Measurements from ENCODE around the gene SFRP2. TPM values are rescaled to one million over a fixed set of nuclear protein-coding genes. Genes with fewer than 3 reads are reported as not detected.

The SFRP2 gene
- total and polyA plus RNA-seq, 2 donors (not counting 1 experiment from before 2014, with no cell fraction given): not detected

DNA sequence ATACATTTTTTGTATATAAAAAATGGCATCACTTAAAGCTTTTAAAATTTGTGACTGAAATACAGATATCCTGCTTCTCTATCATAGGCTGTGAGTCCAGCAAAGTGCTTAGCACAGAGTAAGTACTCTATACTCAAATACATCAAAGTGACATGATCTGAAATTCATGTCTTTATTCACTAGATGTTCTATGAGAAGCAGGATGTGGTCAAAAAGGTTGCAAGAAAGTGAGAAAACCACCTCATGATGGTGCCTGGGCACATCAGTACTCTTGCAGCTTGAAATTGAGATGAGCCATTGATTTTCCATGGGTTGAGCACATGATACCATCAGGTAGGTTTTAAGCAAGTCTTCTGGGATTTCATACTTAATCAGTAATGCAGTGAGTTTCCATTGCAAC is 20.4 kb upstream of the SFRP2 start:
- DNase-seq (no peak), ATAC-seq (ENCODE audit: low read depth) (no peak)
- peaks cover 0 to 10% (median 0%) of the 10 kb centered on the region in 4 experiments for H3K27me3 ChIP-seq (replicated peaks in 1 of 4; ENCODE audit: control extremely low read depth in 1 of 4, control insufficient read depth in 3 of 4, insufficient read depth in 4 of 4, low read length in 3 of 4)
- intact Hi-C loops (cut with micrococcal nuclease): no loop called here
- H3K4me1 Mint-ChIP-seq: peaks cover 2% of the 10 kb centered on the region
- no peak overlapping the region for H3K27ac ChIP-seq (ENCODE audit: low read length in 2 of 2)
- ChIA-PET POLR2A (no interaction called here), CTCF (no interaction called here)
- H3K79me2 ChIP-seq (ENCODE audit: control insufficient read depth, insufficient read depth, low read length): no peaks in the 10 kb centered on the region
- no peak overlapping the region for H3K4me3 Mint-ChIP-seq
- H3K4me2 ChIP-seq (replicated peaks; ENCODE audit: low read depth, low read length, poor library complexity, severe bottlenecking): no peak overlapping the region
- no peak for TF ChIP-seq EZH2 (IDR thresholded peaks at IDR 0.05; ENCODE audit: borderline replicate concordance, insufficient read depth, low read depth, low read length, poor library complexity, severe bottlenecking)
- TF ChIP-seq, protein P1, sequence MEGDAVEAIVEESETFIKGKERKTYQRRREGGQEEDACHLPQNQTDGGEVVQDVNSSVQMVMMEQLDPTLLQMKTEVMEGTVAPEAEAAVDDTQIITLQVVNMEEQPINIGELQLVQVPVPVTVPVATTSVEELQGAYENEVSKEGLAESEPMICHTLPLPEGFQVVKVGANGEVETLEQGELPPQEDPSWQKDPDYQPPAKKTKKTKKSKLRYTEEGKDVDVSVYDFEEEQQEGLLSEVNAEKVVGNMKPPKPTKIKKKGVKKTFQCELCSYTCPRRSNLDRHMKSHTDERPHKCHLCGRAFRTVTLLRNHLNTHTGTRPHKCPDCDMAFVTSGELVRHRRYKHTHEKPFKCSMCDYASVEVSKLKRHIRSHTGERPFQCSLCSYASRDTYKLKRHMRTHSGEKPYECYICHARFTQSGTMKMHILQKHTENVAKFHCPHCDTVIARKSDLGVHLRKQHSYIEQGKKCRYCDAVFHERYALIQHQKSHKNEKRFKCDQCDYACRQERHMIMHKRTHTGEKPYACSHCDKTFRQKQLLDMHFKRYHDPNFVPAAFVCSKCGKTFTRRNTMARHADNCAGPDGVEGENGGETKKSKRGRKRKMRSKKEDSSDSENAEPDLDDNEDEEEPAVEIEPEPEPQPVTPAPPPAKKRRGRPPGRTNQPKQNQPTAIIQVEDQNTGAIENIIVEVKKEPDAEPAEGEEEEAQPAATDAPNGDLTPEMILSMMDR (IDR thresholded peaks at IDR 0.05): no peak
- peaks cover 22% of the 10 kb centered on the region for H3K27me3 Mint-ChIP-seq
- H3K4me1 ChIP-seq (ENCODE audit: control insufficient read depth in 2 of 2, insufficient read depth in 2 of 2, low read length in 2 of 2): no peaks in the 10 kb centered on the region
- no peak overlapping the region for H3K27ac Mint-ChIP-seq
- peaks cover 0 to 11% (median 0%) of the 10 kb centered on the region in 3 donors for H3K9me3 ChIP-seq (ENCODE audit: control extremely low read depth in 1 of 3, control insufficient read depth in 2 of 3, insufficient read depth in 1 of 3, low read length in 2 of 3)
- no peak overlapping the region for H2AFZ ChIP-seq (ENCODE audit: insufficient read depth, low read depth, low read length, poor library complexity, severe bottlenecking)
- no peaks in the 10 kb centered on the region for H4K20me1 ChIP-seq (ENCODE audit: control insufficient read depth, insufficient read depth, low read length, poor library complexity, severe bottlenecking)
- H3K9me3 Mint-ChIP-seq (ENCODE audit: insufficient read depth): no peaks in the 10 kb centered on the region
- H3K36me3 ChIP-seq (replicated peaks in 1 of 2; ENCODE audit: control extremely low read depth in 1 of 2, control insufficient read depth in 1 of 2, extremely low read depth in 1 of 2, insufficient read depth in 2 of 2, low read length in 1 of 2): no peaks in the 10 kb centered on the region
- H3K9ac ChIP-seq (ENCODE audit: low read length): no peak overlapping the region
- H3K4me3 ChIP-seq (ENCODE audit: control extremely low read depth in 1 of 5, extremely low read depth in 1 of 5, insufficient read depth in 1 of 5, low read depth in 2 of 5, low read length in 4 of 5): no peak overlapping the region

DNA sequence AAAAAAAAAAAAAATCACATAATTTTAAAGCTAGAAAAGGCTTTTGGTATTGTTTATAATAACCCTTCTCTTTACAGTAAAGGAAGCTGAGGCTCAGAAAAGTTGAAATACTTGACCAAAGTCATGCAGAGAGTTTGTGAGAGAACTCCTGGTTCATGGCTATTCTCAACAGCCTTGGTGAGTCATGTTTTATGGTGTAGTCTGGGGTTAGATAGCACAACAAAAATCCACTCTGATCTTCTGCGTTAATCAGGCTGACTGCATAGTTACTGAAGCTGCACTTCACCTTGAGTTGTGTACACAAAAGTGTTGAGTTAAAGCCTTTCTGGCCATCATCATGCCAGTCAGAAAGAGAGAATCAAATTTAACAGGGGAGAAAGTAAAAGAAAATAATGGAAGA is 19.3 kb upstream of the SFRP2 start:
- Histone ChIP-seq H4K20me1 (ENCODE audit: control insufficient read depth, insufficient read depth, low read length, poor library complexity, severe bottlenecking) (no peaks in the 10 kb centered on the region), H3K27ac (ENCODE audit: low read length in 2 of 2) (no peak overlapping the region), H3K79me2 (ENCODE audit: control insufficient read depth, insufficient read depth, low read length) (no peaks in the 10 kb centered on the region), H3K4me3 (ENCODE audit: control extremely low read depth in 1 of 5, extremely low read depth in 1 of 5, insufficient read depth in 1 of 5, low read depth in 2 of 5, low read length in 4 of 5) (no peak overlapping the region), H3K4me2 (replicated peaks; ENCODE audit: low read depth, low read length, poor library complexity, severe bottlenecking) (no peak overlapping the region), H3K9me3 (ENCODE audit: control extremely low read depth in 1 of 3, control insufficient read depth in 2 of 3, insufficient read depth in 1 of 3, low read length in 2 of 3) (peaks cover 0 to 11% (median 0%) of the 10 kb centered on the region in 3 donors), H2AFZ (ENCODE audit: insufficient read depth, low read depth, low read length, poor library complexity, severe bottlenecking) (no peak overlapping the region), H3K4me1 (ENCODE audit: control insufficient read depth in 2 of 2, insufficient read depth in 2 of 2, low read length in 2 of 2) (no peaks in the 10 kb centered on the region), H3K9ac (ENCODE audit: low read length) (no peak overlapping the region), H3K27me3 (replicated peaks in 1 of 4; ENCODE audit: control extremely low read depth in 1 of 4, control insufficient read depth in 3 of 4, insufficient read depth in 4 of 4, low read length in 3 of 4) (peaks cover 0 to 10% (median 0%) of the 10 kb centered on the region in 4 experiments), H3K36me3 (replicated peaks in 1 of 2; ENCODE audit: control extremely low read depth in 1 of 2, control insufficient read depth in 1 of 2, extremely low read depth in 1 of 2, insufficient read depth in 2 of 2, low read length in 1 of 2) (no peaks in the 10 kb centered on the region)
- intact Hi-C loops (cut with micrococcal nuclease): no loop called here
- ATAC-seq (ENCODE audit: low read depth) (no peak), DNase-seq (no peak)
- WGBS (ENCODE audit: insufficient coverage): no CpG with 5 or more reads among the region's 1 CpG
- ChIA-PET POLR2A (interaction anchor here (0.6 kb wide), 1 partner anchor 13 kb away, joined by 5 read pairs; no protein-coding TSS in a partner anchor), CTCF (no interaction called here)
- no peaks in the 10 kb centered on the region for H3K9me3 Mint-ChIP-seq (ENCODE audit: insufficient read depth)
- no peak for TF ChIP-seq EZH2 (IDR thresholded peaks at IDR 0.05; ENCODE audit: borderline replicate concordance, insufficient read depth, low read depth, low read length, poor library complexity, severe bottlenecking)
- TF ChIP-seq, protein P1 (IDR thresholded peaks at IDR 0.05): no peak
- H3K4me3 Mint-ChIP-seq: no peak overlapping the region
- no peak overlapping the region for H3K27ac Mint-ChIP-seq
- H3K4me1 Mint-ChIP-seq: peaks cover 2% of the 10 kb centered on the region
- peaks cover 17% of the 10 kb centered on the region for H3K27me3 Mint-ChIP-seq
